ENCODE measurements around the gene ZNF738. TPM values are rescaled to one million over a fixed set of nuclear protein-coding genes. Genes with fewer than 3 reads are reported as not detected.

ZNF738 gene
- total RNA-seq, result 7.5 TPM in 2 replicates

GRCh38 chr19:21358768-21359451 lies at the start of gene ZNF738:
TSS of gene ZNF738 (plus strand) at chr19:21359000. CDS start at chr19:21359141, 141 bp downstream.

GRCh38 chr19:21328885-21329605 lies 29.8 kb upstream of the ZNF738 start, which contains the start of gene ZNF708:
TSS of gene ZNF708 (minus strand) at chr19:21329410. CDS start at chr19:21329212, 198 bp downstream.

GRCh38 chr19:21396893-21397572 lies 38.2 kb downstream of the ZNF738 start, which contains the start of gene ZNF493:
TSS of gene ZNF493 (plus strand) at chr19:21397133. CDS start at chr19:21397238, 105 bp downstream.

Other genes with a start within 250 kb of the ZNF738 start
- 6.6 and 9.9 TPM in 2 replicates for gene ZNF431, start 217.0 kb upstream of the ZNF738 start, total RNA-seq
- 2.1 and 2.3 TPM in 2 replicates for gene ZNF708, start 29.6 kb upstream of the ZNF738 start, total RNA-seq
- gene ZNF493, start 38.1 kb downstream of the ZNF738 start, total RNA-seq, result 3.2 and 7.4 TPM in 2 replicates
- gene ZNF429, start 146.6 kb downstream of the ZNF738 start, total RNA-seq, result 4.5 and 5.5 TPM in 2 replicates

Measured in airway epithelial cell (primary cell).